ENCODE data around the gene SMKR1. TPM values are rescaled to one million over a fixed set of nuclear protein-coding genes. Genes with fewer than 3 reads are reported as not detected.

Gene SMKR1
- polyA plus RNA-seq, 1 donor (not counting 4 experiments of a cell fraction or from before 2014, with no cell fraction given) = 0.76 TPM

GRCh38 chr7:129519464-129519863 is 17.1 kb downstream of the SMKR1 start:
- H3K9ac ChIP-seq (ENCODE audit: control insufficient read depth, extremely low read depth, insufficient read depth, low read length) = no peak overlapping the region
- H3K36me3 ChIP-seq (ENCODE audit: control insufficient read depth in 2 of 2, extremely low read depth in 1 of 2, insufficient read depth in 2 of 2, low read length in 2 of 2) = no peaks in the 10 kb centered on the region
- H3K4me1 ChIP-seq (ENCODE audit: control insufficient read depth, extremely low read depth, insufficient read depth, low read length) = peaks cover 8% of the 10 kb centered on the region
- no peak overlapping the region for H3K27ac ChIP-seq (ENCODE audit: control insufficient read depth, insufficient read depth, low read length)
- FAIRE-seq (no peak), DNase-seq (ENCODE audit: low read depth, low spot score) (no peak)
- no peaks in the 10 kb centered on the region for H4K20me1 ChIP-seq (ENCODE audit: control insufficient read depth, extremely low read depth, insufficient read depth, low read length)
- H3K79me2 ChIP-seq (ENCODE audit: control insufficient read depth, insufficient read depth, low read length) = no peaks in the 10 kb centered on the region
- H3K4me2 ChIP-seq (ENCODE audit: control insufficient read depth, extremely low read depth, insufficient read depth, low read depth, low read length) = no peak overlapping the region
- H3K9me1 ChIP-seq (ENCODE audit: control insufficient read depth, extremely low read depth, insufficient read depth, low read length) = no peaks in the 10 kb centered on the region
- no peak overlapping the region for H2AFZ ChIP-seq (ENCODE audit: control insufficient read depth, low read length)
- TF ChIP-seq EZH2 (IDR thresholded peaks at IDR 0.05; ENCODE audit: low read length) = no peak
- TF ChIP-seq CTCF (optimal IDR thresholded peaks at IDR 0.05 in 1 of 3, IDR thresholded peaks at IDR 0.05 in 1 of 3, conservative IDR thresholded peaks at IDR 0.05 in 1 of 3; ENCODE audit: extremely low read depth in 1 of 3, insufficient read depth in 2 of 3, low read length in 3 of 3) = no peak
- no peak overlapping the region for H3K4me3 ChIP-seq (ENCODE audit: control insufficient read depth in 2 of 3, extremely low read depth in 1 of 3, insufficient read depth in 2 of 3, low read depth in 1 of 3, low read length in 3 of 3)
- H3K9me3 ChIP-seq (ENCODE audit: control insufficient read depth, low read depth, low read length) = no peaks in the 10 kb centered on the region
- dilution Hi-C loops (cut with MboI; ENCODE audit: extremely low pct_ligation_motif_present, low sequenced_read_pairs) = no loop called here
- H3K27me3 ChIP-seq (ENCODE audit: control insufficient read depth, extremely low read depth, insufficient read depth, low read length) = peaks cover 4% of the 10 kb centered on the region

- no peak for TF ChIP-seq EZH2 (IDR thresholded peaks at IDR 0.05; ENCODE audit: low read length)
- TF ChIP-seq CTCF (optimal IDR thresholded peaks at IDR 0.05 in 1 of 3, IDR thresholded peaks at IDR 0.05 in 1 of 3, conservative IDR thresholded peaks at IDR 0.05 in 1 of 3; ENCODE audit: extremely low read depth in 1 of 3, insufficient read depth in 2 of 3, low read length in 3 of 3) = no peak
- dilution Hi-C loops (cut with MboI; ENCODE audit: extremely low pct_ligation_motif_present, low sequenced_read_pairs) = no loop called here
- H3K36me3 ChIP-seq (ENCODE audit: control insufficient read depth in 2 of 2, extremely low read depth in 1 of 2, insufficient read depth in 2 of 2, low read length in 2 of 2) = no peaks in the 10 kb centered on the region
- DNase-seq (ENCODE audit: low read depth, low spot score) (no peak), FAIRE-seq (no peak)
- no peak overlapping the region for H3K9ac ChIP-seq (ENCODE audit: control insufficient read depth, extremely low read depth, insufficient read depth, low read length)
- no peaks in the 10 kb centered on the region for H3K9me1 ChIP-seq (ENCODE audit: control insufficient read depth, extremely low read depth, insufficient read depth, low read length)
- H4K20me1 ChIP-seq (ENCODE audit: control insufficient read depth, extremely low read depth, insufficient read depth, low read length) = no peaks in the 10 kb centered on the region
- no peaks in the 10 kb centered on the region for H3K79me2 ChIP-seq (ENCODE audit: control insufficient read depth, insufficient read depth, low read length)
- peaks cover 4% of the 10 kb centered on the region for H3K4me1 ChIP-seq (ENCODE audit: control insufficient read depth, extremely low read depth, insufficient read depth, low read length)
- no peaks in the 10 kb centered on the region for H3K9me3 ChIP-seq (ENCODE audit: control insufficient read depth, low read depth, low read length)
- no peak overlapping the region for H3K4me2 ChIP-seq (ENCODE audit: control insufficient read depth, extremely low read depth, insufficient read depth, low read depth, low read length)
- H3K4me3 ChIP-seq (ENCODE audit: control insufficient read depth in 2 of 3, extremely low read depth in 1 of 3, insufficient read depth in 2 of 3, low read depth in 1 of 3, low read length in 3 of 3) = no peak overlapping the region
- no peak overlapping the region for H3K27ac ChIP-seq (ENCODE audit: control insufficient read depth, insufficient read depth, low read length)
- H3K27me3 ChIP-seq (ENCODE audit: control insufficient read depth, extremely low read depth, insufficient read depth, low read length) = peaks cover 4% of the 10 kb centered on the region
- H2AFZ ChIP-seq (ENCODE audit: control insufficient read depth, low read length) = no peak overlapping the region
These were observed 20.0 kb downstream of the SMKR1 start for GRCh38 chr7:129522088-129522970.

Data from keratinocyte (primary cell).